ENCODE measurements around the gene FGF23.

GRCh38 chr12:4416276-4416675 lies 36.8 kb upstream of the FGF23 start:
- no peak for TF ChIP-seq POLR2A (IDR thresholded peaks at IDR 0.05; ENCODE audit: low read length)
- no peak for TF ChIP-seq GATA1 (IDR thresholded peaks at IDR 0.05; ENCODE audit: low read depth, low read length)

Data from erythroblast (primary cell).